Breast epithelium (tissue), 3 donors: ENCODE data around the gene UQCRHL.

Experiments used
- POLR2AphosphoS5 ChIP-seq, 3 donors: sonication (generic); formaldehyde crosslinking; IDR thresholded peaks; one replicate each; pipeline ENCODE4 v1.6.1; 2017; ENCODE audit warnings: antibody characterized with exemption in 3 of 3
- TF ChIP-seq, protein P1 (sequence below), 3 donors: fragments of 450-650 bp; IDR thresholded peaks; one replicate each; pipeline ENCODE4 v1.5.1; 2016 to 2017; ENCODE audit warnings: antibody characterized with exemption in 3 of 3, mild to moderate bottlenecking in 3 of 3, moderate library complexity in 3 of 3

DNA sequence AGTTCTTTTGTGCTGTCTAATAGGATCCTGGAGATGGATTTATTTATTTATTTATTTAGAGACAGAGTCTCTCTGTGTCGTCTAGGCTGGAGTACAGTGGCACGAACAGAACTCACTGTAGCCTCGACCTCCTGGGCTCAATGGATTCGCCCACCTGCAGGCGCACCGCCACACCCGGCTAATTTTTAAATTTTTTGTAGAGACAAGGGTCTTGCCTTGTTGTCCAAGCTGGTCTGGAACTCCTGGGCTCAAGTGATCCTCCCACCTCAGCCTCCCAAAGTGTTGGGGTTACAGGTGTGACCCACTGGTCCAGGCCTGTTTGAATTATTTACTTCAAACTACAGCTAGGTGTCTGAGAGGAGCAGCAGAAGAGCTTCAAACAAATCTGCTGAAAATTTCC lies 30.5 kb upstream of the UQCRHL start:
- TF ChIP-seq, protein P1, sequence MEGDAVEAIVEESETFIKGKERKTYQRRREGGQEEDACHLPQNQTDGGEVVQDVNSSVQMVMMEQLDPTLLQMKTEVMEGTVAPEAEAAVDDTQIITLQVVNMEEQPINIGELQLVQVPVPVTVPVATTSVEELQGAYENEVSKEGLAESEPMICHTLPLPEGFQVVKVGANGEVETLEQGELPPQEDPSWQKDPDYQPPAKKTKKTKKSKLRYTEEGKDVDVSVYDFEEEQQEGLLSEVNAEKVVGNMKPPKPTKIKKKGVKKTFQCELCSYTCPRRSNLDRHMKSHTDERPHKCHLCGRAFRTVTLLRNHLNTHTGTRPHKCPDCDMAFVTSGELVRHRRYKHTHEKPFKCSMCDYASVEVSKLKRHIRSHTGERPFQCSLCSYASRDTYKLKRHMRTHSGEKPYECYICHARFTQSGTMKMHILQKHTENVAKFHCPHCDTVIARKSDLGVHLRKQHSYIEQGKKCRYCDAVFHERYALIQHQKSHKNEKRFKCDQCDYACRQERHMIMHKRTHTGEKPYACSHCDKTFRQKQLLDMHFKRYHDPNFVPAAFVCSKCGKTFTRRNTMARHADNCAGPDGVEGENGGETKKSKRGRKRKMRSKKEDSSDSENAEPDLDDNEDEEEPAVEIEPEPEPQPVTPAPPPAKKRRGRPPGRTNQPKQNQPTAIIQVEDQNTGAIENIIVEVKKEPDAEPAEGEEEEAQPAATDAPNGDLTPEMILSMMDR (IDR thresholded peaks at IDR 0.05), result no peak
- TF ChIP-seq POLR2AphosphoS5 (IDR thresholded peaks at IDR 0.05), result no peak
